ENCODE results near the gene LTBP4.

LTBP4 gene

GRCh38 chr19:40596608-40597328 lies 4.4 kb upstream of the LTBP4 start:
- CTCF ChIA-PET = interaction anchor here (0.8 to 1.6 kb wide), 3 partner anchors 22 to 38 kb away, joined by 3 to 5 read pairs (median 4); no protein-coding TSS in a partner anchor
- POLR2A ChIA-PET = no interaction called here
- no peak for DNase-seq (ENCODE audit: extremely low spot score)

GRCh38 chr19:40597329-40597838 lies 3.8 kb upstream of the LTBP4 start:
- ChIA-PET POLR2A (no interaction called here), CTCF (interaction anchor here (1.4 to 4.4 kb wide), 4 partner anchors 10 to 293 kb away, joined by 4 to 27 read pairs (median 10); no protein-coding TSS in a partner anchor)
- no peak for TF ChIP-seq CTCF (IDR thresholded peaks at IDR 0.05; ENCODE audit: control extremely low read depth, extremely low read depth, low read depth, missing control alignments)
- no peak for DNase-seq (ENCODE audit: extremely low spot score)

More at GRCh38 chr19:40596608-40597328, 4.4 kb upstream of the LTBP4 start:
- TF ChIP-seq CTCF (IDR thresholded peaks at IDR 0.05; ENCODE audit: control extremely low read depth, extremely low read depth, low read depth, missing control alignments) = no peak

- ChIA-PET POLR2A (no interaction called here), CTCF (interaction anchor here (0.8 to 4.4 kb wide), 15 partner anchors 11 to 293 kb away, joined by 3 to 27 read pairs (median 5); no protein-coding TSS in a partner anchor)
- peak; percentile 86 for DNase-seq (ENCODE audit: extremely low spot score)
- TF ChIP-seq CTCF (IDR thresholded peaks at IDR 0.05; ENCODE audit: control extremely low read depth, extremely low read depth, low read depth, missing control alignments) = peak; percentile 98
These were observed 2.9 kb upstream of the LTBP4 start for GRCh38 chr19:40598121-40598917.

- no peak for DNase-seq (ENCODE audit: extremely low spot score)
- ChIA-PET CTCF (interaction anchor here (0.7 to 4.4 kb wide), 17 partner anchors 11 to 294 kb away, joined by 3 to 27 read pairs (median 4); partner anchors contain the start of gene BLVRB), POLR2A (no interaction called here)
- TF ChIP-seq CTCF (IDR thresholded peaks at IDR 0.05; ENCODE audit: control extremely low read depth, extremely low read depth, low read depth, missing control alignments) = no peak
These were observed 2.3 kb upstream of the LTBP4 start for GRCh38 chr19:40598918-40599307.

GRCh38 chr19:40599331-40599901 lies 1.8 kb upstream of the LTBP4 start:
- ChIA-PET POLR2A (no interaction called here), CTCF (interaction anchor here (0.7 to 4.4 kb wide), 14 partner anchors 12 to 302 kb away, joined by 3 to 27 read pairs (median 5); partner anchors contain the start of gene BLVRB)
- no peak for TF ChIP-seq CTCF (IDR thresholded peaks at IDR 0.05; ENCODE audit: control extremely low read depth, extremely low read depth, low read depth, missing control alignments)
- DNase-seq (ENCODE audit: extremely low spot score) = no peak
